Measurements from ENCODE around the gene PARD3. TPM values are rescaled to one million over a fixed set of nuclear protein-coding genes. Genes with fewer than 3 reads are reported as not detected.
"Not testable (repeated sequence)": the region's sequence is repeated elsewhere in the genome, so short reads cannot be mapped to it uniquely, and the experiment has no call there.

Gene PARD3
- total and polyA plus RNA-seq, 2 donors (not counting 3 experiments of a cell fraction or from before 2014, with no cell fraction given), result 7.3 to 24.1 TPM

- CTCF ChIA-PET, result interaction anchor here (0.7 to 0.8 kb wide), 2 partner anchors 10 to 12 kb away, joined by 3 to 4 read pairs; no protein-coding TSS in a partner anchor
These were observed 29.4 kb upstream of the PARD3 start for GRCh38 chr10:34844448-34844847.

GRCh38 chr10:34843470-34843869 is 28.4 kb upstream of the PARD3 start:
- H2AFZ ChIP-seq (ENCODE audit: low read depth, low read length); BruUV-seq (replicated peaks); dilution Hi-C loops (cut with MboI; ENCODE audit: extremely low pct_ligation_motif_present, low sequenced_read_pairs); intact Hi-C loops (cut with micrococcal nuclease); FAIRE-seq; H3K36me3 ChIP-seq (ENCODE audit: control insufficient read depth in 2 of 2, extremely low read depth in 1 of 2, insufficient read depth in 2 of 2, low read length in 2 of 2); H4K20me1 ChIP-seq (replicated peaks; ENCODE audit: control insufficient read depth, extremely low read depth, insufficient read depth, low read length); DNase-seq (ENCODE audit: low read depth, low spot score); H3K9me3 ChIP-seq (replicated peaks; ENCODE audit: control insufficient read depth, insufficient read depth, low read length); H3K4me3 ChIP-seq (replicated peaks in 1 of 3; ENCODE audit: insufficient read depth in 1 of 3, low read depth in 1 of 3, low read length in 3 of 3); POLR2A ChIA-PET; H3K79me2 ChIP-seq (ENCODE audit: control insufficient read depth, insufficient read depth, low read length); H3K4me1 ChIP-seq (ENCODE audit: control insufficient read depth, extremely low read depth, insufficient read depth, low read length); H3K27ac ChIP-seq (ENCODE audit: insufficient read depth, low read depth, low read length); H3K4me2 ChIP-seq (ENCODE audit: insufficient read depth, low read length); H3K9me1 ChIP-seq (replicated peaks; ENCODE audit: control insufficient read depth, extremely low read depth, insufficient read depth, low read length); H3K9ac ChIP-seq (replicated peaks; ENCODE audit: extremely low read depth, insufficient read depth, low read length); CTCF ChIA-PET: not testable (repeated sequence)
- H3K27me3 ChIP-seq (ENCODE audit: control insufficient read depth in 2 of 2, insufficient read depth in 2 of 2, low read length in 2 of 2), result peaks cover 8 to 11% of the 10 kb centered on the region in 2 experiments

More at GRCh38 chr10:34844448-34844847, 29.4 kb upstream of the PARD3 start:
- POLR2A ChIA-PET, result no interaction called here
- H3K27me3 ChIP-seq (ENCODE audit: control insufficient read depth in 2 of 2, insufficient read depth in 2 of 2, low read length in 2 of 2), result peaks cover 8 to 11% of the 10 kb centered on the region in 2 experiments
- no peak for DNase-seq (ENCODE audit: low read depth, low spot score)
- TF ChIP-seq FOS (IDR thresholded peaks at IDR 0.05; ENCODE audit: borderline replicate concordance, insufficient read depth, low read length) (no peak), POLR2AphosphoS5 (IDR thresholded peaks at IDR 0.05; ENCODE audit: insufficient read depth, low read depth, low read length) (no peak)
- no peaks in the 10 kb centered on the region for H3K79me2 ChIP-seq (ENCODE audit: control insufficient read depth, insufficient read depth, low read length)
- no peak overlapping the region for H3K27ac ChIP-seq (ENCODE audit: insufficient read depth, low read depth, low read length)
- no peaks in the 10 kb centered on the region for H3K9me3 ChIP-seq (replicated peaks; ENCODE audit: control insufficient read depth, insufficient read depth, low read length)
- no TSS peak for BruUV-seq (replicated peaks)
- FAIRE-seq, result no peak
- no peaks in the 10 kb centered on the region for H3K9me1 ChIP-seq (replicated peaks; ENCODE audit: control insufficient read depth, extremely low read depth, insufficient read depth, low read length)
- no peaks in the 10 kb centered on the region for H4K20me1 ChIP-seq (replicated peaks; ENCODE audit: control insufficient read depth, extremely low read depth, insufficient read depth, low read length)
- intact Hi-C loops (cut with micrococcal nuclease) (no loop called here), dilution Hi-C loops (cut with MboI; ENCODE audit: extremely low pct_ligation_motif_present, low sequenced_read_pairs) (no loop called here)
- no peaks in the 10 kb centered on the region for H3K36me3 ChIP-seq (ENCODE audit: control insufficient read depth in 2 of 2, extremely low read depth in 1 of 2, insufficient read depth in 2 of 2, low read length in 2 of 2)
- H3K4me1 ChIP-seq (ENCODE audit: control insufficient read depth, extremely low read depth, insufficient read depth, low read length), result no peaks in the 10 kb centered on the region
- no peak overlapping the region for H2AFZ ChIP-seq (ENCODE audit: low read depth, low read length)
- no peak overlapping the region for H3K4me2 ChIP-seq (ENCODE audit: insufficient read depth, low read length)
- no peak overlapping the region for H3K9ac ChIP-seq (replicated peaks; ENCODE audit: extremely low read depth, insufficient read depth, low read length)
- H3K4me3 ChIP-seq (replicated peaks in 1 of 3; ENCODE audit: insufficient read depth in 1 of 3, low read depth in 1 of 3, low read length in 3 of 3), result no peak overlapping the region
